Hepatocyte (in vitro differentiated cells): ENCODE results near the gene PTPRM. TPM values are rescaled to one million over a fixed set of nuclear protein-coding genes. Genes with fewer than 3 reads are reported as not detected.

Source experiments
- DNase-seq: peaks from one replicate; pipeline ENCODE4 v3.0.0-alpha.2; 2016; ENCODE audit warnings: low spot score
- H2AFZ ChIP-seq: fragments of 200-600 bp; sonication (generic); 2 replicates; pipeline ENCODE4 v1.6.0; 2016; ENCODE audit warnings: antibody characterized with exemption, mild to moderate bottlenecking
- H3K27ac ChIP-seq: fragments of 200-600 bp; sonication (generic); 2 replicates; pipeline ENCODE4 v1.5.1; 2016; ENCODE audit warnings: mild to moderate bottlenecking
- H3K27me3 ChIP-seq: fragments of 200-600 bp; sonication (generic); 2 replicates; pipeline ENCODE4 v1.6.1; 2016
- H3K36me3 ChIP-seq: fragments of 200-600 bp; sonication (generic); replicated peaks from 2 replicates; pipeline ENCODE4 v1.5.1; 2016; ENCODE audit warnings: low read depth; ENCODE audit not compliant: insufficient read depth
- H3K4me1 ChIP-seq: fragments of 200-600 bp; sonication (generic); 2 replicates; pipeline ENCODE4 v1.5.1; 2016; ENCODE audit warnings: mild to moderate bottlenecking, moderate library complexity; ENCODE audit not compliant: insufficient read depth
- H3K4me2 ChIP-seq: fragments of 200-600 bp; sonication (generic); 2 replicates; pipeline ENCODE4 v1.6.0; 2016
- H3K4me3 ChIP-seq: fragments of 200-600 bp; sonication (generic); 2 replicates; pipeline ENCODE4 v1.5.1; 2016; ENCODE audit warnings: mild to moderate bottlenecking
- H3K79me2 ChIP-seq: fragments of 200-600 bp; sonication (generic); 2 replicates; pipeline ENCODE4 v1.6.0; 2017; ENCODE audit warnings: mild to moderate bottlenecking
- H3K9me2 ChIP-seq: fragments of 200-600 bp; sonication (generic); replicated peaks from 2 replicates; pipeline ENCODE4 v1.6.0; 2017; ENCODE audit warnings: mild to moderate bottlenecking; ENCODE audit not compliant: insufficient read depth
- H3K9me3 ChIP-seq: fragments of 200-600 bp; sonication (generic); 2 replicates; pipeline ENCODE4 v1.5.1; 2016; ENCODE audit warnings: low read depth, mild to moderate bottlenecking
- H4K20me1 ChIP-seq: fragments of 200-600 bp; sonication (generic); 2 replicates; pipeline ENCODE4 v1.6.0; 2016; ENCODE audit warnings: mild to moderate bottlenecking; ENCODE audit not compliant: insufficient read depth, poor library complexity, severe bottlenecking
- EZH2 ChIP-seq: fragments of 200-600 bp; sonication (generic); IDR thresholded peaks from 2 replicates; pipeline ENCODE4 v1.6.1; 2016; ENCODE audit warnings: antibody characterized with exemption, mild to moderate bottlenecking, borderline replicate concordance
- EZH2phosphoT487 ChIP-seq: fragments of 200-600 bp; sonication (generic); IDR thresholded peaks from one replicate; pipeline ENCODE4 v1.6.1; 2018; ENCODE audit warnings: antibody characterized with exemption, mild to moderate bottlenecking, low read depth, moderate library complexity; ENCODE audit not compliant: unreplicated experiment, severe bottlenecking
- WGBS: methylation state at CpG from one replicate; pipeline ENCODE4 v1.1.6; 2016; ENCODE audit warnings: low lambda C conversion rate; ENCODE audit errors: missing lambda C conversion rate; 5-methylcytosine and 5-hydroxymethylcytosine counted together
- polyA plus RNA-seq: library from polyadenylated mRNA; unstranded; fragments of >200 nt; fragmentation: Nextera tagmentation; extraction: Ambion mirVana; gene quantifications from 2 replicates; pipeline ENCODE4 v1.2.1, GENCODE V29; 2016
- total RNA-seq: library from RNA; depleted of rRNA; stranded (reverse); fragments of >200 nt; gene quantifications from 2 replicates; pipeline ENCODE4 v1.2.3, GENCODE V29; 2014
- TF ChIP-seq, protein P1 (sequence below): fragments of 200-600 bp; sonication (generic); IDR thresholded peaks from 2 replicates; pipeline ENCODE4 v1.5.1; 2016; ENCODE audit warnings: antibody characterized with exemption, mild to moderate bottlenecking; ENCODE audit not compliant: poor library complexity

The PTPRM gene
- total and polyA plus RNA-seq, 2 experiments from 2014 or later, result 26.1 to 47.4 TPM

DNA sequence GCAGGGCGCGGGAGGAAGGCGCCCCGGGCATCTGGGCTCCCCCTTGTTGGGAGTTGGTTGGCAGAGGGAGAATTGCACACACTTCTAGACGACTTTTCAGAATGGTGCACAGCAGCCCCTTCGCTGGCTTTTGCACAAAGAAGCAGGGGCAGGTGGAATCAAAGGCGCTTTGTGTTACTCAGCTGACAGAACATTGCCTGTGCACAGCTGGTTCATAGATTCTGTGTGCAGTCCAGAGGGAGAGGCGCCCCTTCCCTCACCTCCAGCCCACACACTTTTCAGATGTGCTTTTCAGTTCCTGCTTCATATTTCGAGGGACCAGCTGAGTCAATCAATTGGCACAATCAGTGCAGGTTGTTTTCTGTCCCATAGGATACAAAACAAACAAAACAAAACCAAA lies 693.7 kb downstream of the PTPRM start:
- Histone ChIP-seq H3K27me3 (no peaks in the 10 kb centered on the region), H3K4me1 (no peaks in the 10 kb centered on the region), H3K4me3 (no peak overlapping the region), H3K36me3 (no peaks in the 10 kb centered on the region), H4K20me1 (no peaks in the 10 kb centered on the region), H3K9me3 (no peaks in the 10 kb centered on the region), H2AFZ (no peak overlapping the region), H3K79me2 (no peaks in the 10 kb centered on the region), H3K4me2 (no peak overlapping the region), H3K9me2 (no peaks in the 10 kb centered on the region), H3K27ac (no peak overlapping the region)
- TF ChIP-seq, protein P1, sequence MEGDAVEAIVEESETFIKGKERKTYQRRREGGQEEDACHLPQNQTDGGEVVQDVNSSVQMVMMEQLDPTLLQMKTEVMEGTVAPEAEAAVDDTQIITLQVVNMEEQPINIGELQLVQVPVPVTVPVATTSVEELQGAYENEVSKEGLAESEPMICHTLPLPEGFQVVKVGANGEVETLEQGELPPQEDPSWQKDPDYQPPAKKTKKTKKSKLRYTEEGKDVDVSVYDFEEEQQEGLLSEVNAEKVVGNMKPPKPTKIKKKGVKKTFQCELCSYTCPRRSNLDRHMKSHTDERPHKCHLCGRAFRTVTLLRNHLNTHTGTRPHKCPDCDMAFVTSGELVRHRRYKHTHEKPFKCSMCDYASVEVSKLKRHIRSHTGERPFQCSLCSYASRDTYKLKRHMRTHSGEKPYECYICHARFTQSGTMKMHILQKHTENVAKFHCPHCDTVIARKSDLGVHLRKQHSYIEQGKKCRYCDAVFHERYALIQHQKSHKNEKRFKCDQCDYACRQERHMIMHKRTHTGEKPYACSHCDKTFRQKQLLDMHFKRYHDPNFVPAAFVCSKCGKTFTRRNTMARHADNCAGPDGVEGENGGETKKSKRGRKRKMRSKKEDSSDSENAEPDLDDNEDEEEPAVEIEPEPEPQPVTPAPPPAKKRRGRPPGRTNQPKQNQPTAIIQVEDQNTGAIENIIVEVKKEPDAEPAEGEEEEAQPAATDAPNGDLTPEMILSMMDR, result no peak
- TF ChIP-seq EZH2 (no peak), EZH2phosphoT487 (no peak)
- 92% methylated on average over 9 of the region's 9 CpGs for WGBS
- DNase-seq, result no peak

DNA sequence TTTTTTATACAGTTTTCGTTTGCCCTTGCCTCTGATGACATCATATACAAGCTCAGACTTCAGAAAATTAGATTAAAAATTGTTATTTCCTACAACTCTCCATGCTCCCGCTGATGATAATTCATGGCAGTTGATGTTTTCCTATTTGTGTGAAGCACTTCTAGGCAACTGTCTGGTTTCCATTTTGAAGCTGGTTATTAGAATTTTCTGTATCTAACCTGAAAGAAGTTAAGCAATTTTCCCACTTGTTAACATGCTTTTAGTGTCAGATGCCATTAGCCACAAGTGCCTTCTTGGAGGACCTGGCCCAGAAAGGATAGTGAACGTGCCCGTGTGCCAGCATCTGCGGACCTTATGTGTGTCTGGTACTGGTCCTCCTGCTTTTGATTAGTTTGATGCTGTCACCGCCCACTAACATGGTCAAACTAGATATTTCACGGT lies 694.6 kb downstream of the PTPRM start:
- WGBS, result 65% methylated on average over 7 of the region's 7 CpGs
- DNase-seq, result no peak
- Histone ChIP-seq H4K20me1 (no peaks in the 10 kb centered on the region), H3K4me3 (no peak overlapping the region), H3K9me3 (no peaks in the 10 kb centered on the region), H3K36me3 (no peaks in the 10 kb centered on the region), H3K27me3 (no peaks in the 10 kb centered on the region), H3K4me1 (no peaks in the 10 kb centered on the region), H3K9me2 (no peaks in the 10 kb centered on the region), H3K4me2 (no peak overlapping the region), H3K79me2 (no peaks in the 10 kb centered on the region), H3K27ac (no peak overlapping the region), H2AFZ (no peak overlapping the region)
- TF ChIP-seq EZH2 (no peak), EZH2phosphoT487 (no peak)
- TF ChIP-seq, protein P1, result no peak

DNA sequence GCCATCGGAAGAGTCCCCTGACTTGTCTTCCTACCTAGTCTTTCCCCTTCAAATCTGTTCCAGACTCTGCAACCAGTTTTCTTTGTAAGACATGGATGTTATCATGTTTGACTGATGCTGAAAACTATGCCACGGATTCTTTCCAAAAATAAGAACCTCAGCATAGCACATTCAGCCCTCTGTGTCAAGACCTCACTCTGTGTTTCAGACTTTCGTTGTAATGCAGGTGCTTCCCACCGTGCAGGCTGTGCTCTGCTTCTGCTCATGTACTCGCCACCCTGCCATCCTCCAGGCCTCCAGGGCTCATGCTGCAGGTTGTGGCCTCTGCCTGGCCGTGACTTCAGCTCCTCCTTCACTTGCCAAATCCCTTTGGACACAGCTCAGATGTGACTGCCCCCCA lies 695.1 kb downstream of the PTPRM start:
- 61% methylated on average over 6 of the region's 6 CpGs for WGBS
- Histone ChIP-seq H3K4me2 (no peak overlapping the region), H4K20me1 (no peaks in the 10 kb centered on the region), H3K27ac (no peak overlapping the region), H3K4me1 (no peaks in the 10 kb centered on the region), H3K9me3 (no peaks in the 10 kb centered on the region), H3K36me3 (no peaks in the 10 kb centered on the region), H3K27me3 (no peaks in the 10 kb centered on the region), H3K79me2 (no peaks in the 10 kb centered on the region), H3K9me2 (no peaks in the 10 kb centered on the region), H2AFZ (no peak overlapping the region), H3K4me3 (no peak overlapping the region)
- no peak for TF ChIP-seq EZH2
- no peak for TF ChIP-seq EZH2phosphoT487
- TF ChIP-seq, protein P1, result no peak
- no peak for DNase-seq

DNA sequence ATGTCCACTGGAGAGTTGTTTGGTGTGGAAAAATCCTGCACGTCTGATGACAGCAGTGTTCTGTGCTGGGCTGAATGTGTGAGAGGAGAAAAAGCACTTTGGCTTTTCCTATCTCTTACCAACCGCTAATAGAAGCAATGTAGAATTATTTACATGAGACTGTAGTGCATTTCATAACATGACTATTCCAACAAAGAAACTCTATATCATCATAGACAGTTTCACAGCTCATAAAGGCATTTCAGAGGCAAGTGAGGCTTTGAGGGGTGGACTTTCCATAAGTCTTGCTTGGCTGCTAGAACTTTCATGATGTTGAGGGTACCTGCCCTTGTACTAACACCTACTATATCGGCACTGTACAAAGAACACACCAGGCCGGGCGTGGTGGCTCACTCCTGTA lies 697.0 kb downstream of the PTPRM start:
- TF ChIP-seq EZH2, result no peak
- no peak for TF ChIP-seq EZH2phosphoT487
- TF ChIP-seq, protein P1, result no peak
- Histone ChIP-seq H3K9me3 (no peaks in the 10 kb centered on the region), H2AFZ (no peak overlapping the region), H3K4me2 (no peak overlapping the region), H3K9me2 (no peaks in the 10 kb centered on the region), H3K27me3 (no peaks in the 10 kb centered on the region), H4K20me1 (no peaks in the 10 kb centered on the region), H3K27ac (no peak overlapping the region), H3K4me3 (no peak overlapping the region), H3K36me3 (no peaks in the 10 kb centered on the region), H3K4me1 (no peaks in the 10 kb centered on the region), H3K79me2 (no peaks in the 10 kb centered on the region)
- no peak for DNase-seq
- 85% methylated on average over 5 of the region's 5 CpGs for WGBS
